CD4-positive, alpha-beta T cell treated with Interleukin-17A for 4 hours (primary cell): Measurements from ENCODE around the gene PEX14.
A peak's percentile ranks its signal among the peaks of the same experiment; 100 is the strongest.

Experiments used
- DNase-seq: peaks from one replicate; pipeline ENCODE4 v3.0.0-alpha.2; 2020; ENCODE audit warnings: mixed read lengths

PEX14 gene

DNA sequence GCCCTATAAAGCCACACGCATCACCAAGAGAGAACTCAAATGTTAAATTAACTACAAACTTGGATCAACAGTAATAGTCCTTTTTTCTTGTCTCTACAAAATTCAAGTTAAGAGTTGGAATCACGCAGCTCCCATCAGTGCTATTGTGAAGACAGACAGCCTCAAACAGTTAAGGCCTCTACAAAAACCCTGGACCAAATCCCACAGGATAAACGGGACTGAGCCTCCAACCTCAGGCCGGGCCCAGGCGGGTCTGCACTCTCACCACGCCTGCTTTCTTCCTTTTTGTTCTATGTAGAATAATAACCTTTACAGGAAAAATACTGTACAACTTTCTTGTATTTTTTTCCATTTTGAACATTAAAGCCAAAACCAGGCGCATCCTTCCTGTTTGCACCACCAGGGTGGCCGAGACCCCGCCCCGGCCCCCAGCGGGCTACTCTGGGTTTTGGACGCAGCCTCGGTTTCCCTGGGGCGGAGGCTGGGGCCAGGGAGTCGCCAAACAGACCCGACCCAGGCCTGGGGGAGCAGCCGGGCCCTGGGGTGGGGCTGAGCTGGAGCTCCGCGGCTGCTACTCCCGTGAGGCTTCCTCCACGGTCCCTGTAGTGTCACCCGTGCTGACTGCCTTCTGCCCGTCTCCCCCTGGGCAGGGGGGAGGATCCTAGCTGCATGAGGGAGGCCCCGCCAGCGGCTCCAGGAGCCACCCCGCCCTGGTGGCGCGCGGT lies 163.2 kb downstream of the PEX14 start:
- DNase-seq = peak; percentile 19

DNA sequence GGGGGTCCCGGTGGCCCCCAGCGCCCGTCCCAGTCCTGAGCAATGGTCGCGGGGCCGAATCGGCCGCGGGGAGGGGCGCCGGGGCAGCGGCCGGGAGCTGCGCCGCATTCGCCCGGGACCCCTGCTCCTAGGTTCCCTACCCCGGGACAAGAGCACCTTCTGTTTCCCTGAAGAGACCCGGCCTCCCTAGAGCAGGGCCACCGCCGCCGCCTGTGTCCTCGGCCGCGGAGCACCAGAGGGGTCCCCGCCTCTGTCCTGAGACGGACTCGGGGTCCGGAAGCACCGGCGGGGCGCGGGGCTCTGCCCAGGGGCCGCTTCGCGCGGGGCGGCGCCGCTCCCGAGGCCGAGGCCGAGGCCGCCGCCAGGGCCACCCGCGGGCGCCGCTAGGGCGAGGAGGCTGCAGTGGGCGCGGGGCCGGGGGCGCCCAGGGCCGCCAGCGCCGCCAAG lies 163.8 kb downstream of the PEX14 start:
- no peak for DNase-seq

DNA sequence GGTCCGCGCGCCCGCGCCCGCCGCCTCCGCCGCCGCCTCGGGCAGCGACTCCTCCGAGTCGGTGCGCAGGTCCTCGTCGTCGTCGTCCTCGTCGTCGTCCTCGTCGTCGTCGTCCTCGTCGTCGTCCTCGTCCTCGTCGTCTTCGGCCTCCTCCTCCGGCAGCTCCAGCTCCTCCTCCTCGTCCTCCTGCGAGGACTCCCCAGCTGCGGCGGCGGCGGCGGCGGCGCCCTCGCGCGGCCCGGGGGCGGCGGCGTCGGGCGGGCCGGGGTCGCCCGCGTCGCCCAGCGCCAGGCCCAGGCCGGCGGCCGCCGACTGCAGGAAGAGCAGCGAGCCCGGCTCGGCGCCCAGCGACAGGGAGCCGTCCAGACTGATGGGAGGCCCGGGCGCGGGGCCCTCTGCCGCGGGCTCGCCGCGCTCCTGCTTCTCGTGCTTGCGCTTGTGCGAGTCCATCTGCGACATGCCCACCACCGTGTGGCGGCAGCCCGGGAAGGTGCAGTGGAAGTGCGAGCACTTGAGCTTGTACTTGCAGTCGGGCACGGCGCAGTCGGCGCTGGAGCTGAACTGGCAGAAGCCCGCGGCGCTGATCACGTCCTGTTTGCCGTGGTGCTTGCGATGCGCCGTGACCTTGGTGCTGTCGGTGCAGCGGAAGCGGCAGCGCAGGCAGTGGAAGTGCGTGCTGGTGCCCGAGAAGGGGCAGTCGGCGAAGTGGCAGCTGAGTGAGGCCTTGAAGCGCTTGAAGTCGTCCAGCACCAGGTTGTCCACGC lies 164.4 kb downstream of the PEX14 start:
- DNase-seq = no peak

DNA sequence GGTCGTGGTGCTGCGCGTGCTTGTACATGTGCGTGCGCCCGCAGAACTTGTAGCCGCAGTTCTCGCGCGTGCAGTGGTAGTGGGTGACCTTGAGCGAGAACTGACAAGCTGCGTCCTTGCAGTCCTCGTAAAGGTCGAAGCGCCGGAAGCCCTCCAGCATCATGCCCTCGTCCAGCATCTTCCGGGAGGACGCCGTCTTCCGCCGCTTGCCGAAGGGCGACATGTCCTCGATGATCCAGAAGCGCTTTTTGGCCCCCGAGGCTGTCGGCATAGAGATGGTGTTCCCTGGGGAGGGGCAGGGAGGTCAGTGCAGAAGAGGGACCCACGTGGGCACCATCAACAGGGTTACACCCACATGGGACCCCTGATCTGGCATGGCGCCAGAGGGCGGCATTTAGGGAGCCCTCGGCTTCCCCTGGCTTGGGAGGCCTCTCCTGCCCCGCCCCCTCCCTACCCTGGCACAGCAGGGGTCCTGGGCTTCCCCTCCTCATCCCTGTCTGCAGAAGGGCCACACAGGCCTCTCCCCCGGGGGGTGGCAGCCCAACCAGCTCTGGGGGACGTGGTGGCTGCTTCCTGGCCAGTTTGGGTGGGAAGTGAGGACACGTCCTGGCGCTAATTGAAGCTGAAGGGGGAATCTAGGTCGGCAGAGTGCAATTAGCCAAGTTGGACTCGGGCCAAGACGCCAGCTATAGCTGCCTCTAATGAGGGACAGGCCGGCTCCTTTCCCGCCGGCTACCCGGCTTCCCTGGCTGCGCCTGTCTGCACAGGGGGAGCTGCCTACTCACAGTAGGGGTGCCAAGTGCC lies 165.2 kb downstream of the PEX14 start:
- no peak for DNase-seq

DNA sequence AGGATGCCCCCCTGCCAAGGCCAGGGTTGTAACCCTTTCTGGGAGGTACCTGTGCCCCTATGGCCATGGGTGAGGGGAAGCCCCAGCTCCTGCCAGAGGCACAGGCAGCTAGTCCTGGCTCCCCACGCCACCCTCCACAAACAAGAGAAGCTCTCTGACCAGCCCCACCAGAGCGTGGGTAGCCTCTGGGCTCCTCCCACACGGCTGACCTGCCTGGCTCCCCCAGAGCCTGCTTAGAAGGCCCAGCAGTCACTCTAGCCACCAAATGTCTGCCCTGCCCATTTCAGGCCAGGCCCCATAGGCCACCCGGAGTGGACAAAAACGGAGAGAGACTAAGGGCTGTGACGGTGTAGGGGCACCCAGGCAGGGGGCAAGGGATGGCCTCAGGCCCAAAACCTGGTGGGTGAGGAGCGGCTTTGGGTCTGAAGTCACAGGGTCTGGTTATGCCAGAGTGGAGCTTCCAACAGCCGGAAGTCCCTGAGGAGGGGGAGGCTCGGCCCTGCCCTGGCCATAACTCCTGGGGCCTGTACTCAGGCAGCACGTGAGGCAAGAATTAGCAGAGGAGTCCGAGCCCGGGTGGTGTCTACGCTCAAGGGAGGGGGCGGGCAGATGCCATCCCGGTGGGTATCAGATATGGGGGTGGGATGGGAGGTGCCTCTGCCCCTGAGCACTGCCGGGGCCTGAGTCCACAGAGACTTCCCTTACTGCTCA lies 166.2 kb downstream of the PEX14 start:
- no peak for DNase-seq

DNA sequence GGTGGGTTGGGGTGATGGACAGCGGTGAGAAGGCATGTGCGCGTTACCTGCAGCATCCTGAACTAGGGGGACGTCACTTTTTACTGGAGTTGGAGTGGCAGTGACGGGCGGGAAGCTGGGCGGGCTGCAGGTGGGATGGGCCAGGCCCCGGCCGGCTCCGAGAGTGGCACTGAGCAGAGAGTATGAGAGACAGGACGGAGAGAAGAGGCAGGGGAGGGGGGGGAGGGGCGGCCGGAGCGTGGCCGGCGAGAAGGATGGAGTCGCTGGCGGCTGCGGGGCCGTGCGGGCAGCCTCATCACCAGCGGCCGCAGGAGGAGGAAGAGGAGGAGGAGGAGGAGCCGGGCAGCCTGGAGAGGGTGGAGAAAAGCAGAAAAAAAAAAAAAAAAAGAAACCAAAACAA lies 167.2 kb downstream of the PEX14 start:
- no peak for DNase-seq

DNA sequence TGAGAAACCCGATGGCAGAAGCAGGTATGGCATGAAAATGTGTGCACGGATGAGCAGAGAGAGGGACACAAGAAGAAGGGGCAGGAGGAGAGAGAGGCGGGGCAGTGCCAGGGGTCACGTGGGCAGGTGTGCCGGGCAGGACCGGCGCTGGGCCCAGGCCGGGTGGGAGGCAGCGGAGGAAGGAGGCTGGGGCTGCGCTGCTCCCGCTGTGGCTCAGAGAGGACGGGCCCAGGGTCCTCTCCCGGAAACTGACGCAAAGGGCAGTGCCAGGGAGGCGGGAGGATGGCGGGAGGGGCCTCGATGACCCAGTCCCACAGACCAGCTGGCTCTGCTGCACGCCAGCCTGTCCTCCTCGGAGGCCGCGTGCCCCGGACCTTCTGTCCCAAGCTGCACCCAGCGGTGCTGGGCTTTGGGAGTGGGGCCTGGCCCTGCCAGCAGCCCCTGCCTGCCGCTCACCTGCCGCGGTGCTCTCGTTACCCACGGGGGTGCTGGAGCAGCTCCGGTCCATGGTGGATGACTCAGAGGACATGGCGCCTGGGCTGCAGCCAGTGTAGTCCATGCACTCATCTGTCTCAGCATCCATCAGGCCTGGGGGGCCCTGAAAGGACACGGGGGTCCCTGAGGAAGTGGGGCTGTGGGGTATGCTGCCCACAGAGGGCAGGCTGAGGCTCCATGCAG lies 167.8 kb downstream of the PEX14 start:
- no peak for DNase-seq

DNA sequence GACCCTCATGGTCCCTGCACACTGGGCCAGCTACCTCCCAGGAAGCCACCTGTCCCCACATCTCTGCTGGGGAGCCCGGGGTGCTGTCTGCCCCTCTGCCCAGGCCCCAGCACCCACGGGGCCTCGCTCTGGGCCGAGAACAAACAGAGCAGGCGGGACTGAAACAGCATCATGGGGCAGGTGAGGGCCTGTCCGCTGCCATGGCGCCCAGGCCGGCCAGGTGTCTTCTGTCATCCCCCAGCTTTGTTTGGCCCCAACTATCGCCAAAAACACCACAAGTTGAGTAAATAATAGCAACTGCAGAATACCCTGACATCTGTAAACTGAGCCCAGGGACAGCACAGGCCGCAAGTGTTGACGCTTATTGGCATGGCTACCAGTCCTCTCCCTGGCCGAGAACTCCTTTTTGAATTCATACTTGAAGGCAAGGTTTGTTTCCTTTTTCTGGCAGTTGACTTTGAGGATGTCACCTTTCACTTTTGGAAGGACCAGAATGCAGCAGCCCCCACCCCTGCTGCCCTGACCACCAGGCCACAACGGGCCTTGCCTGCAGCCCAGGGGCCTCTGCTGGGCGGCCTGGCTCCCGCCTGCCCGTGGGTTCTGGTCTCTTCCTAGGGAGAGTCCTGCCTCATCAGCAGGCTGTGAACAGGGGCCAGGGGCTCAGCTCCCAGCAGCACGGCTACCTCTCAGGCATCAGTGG lies 169.0 kb downstream of the PEX14 start:
- DNase-seq = no peak

DNA sequence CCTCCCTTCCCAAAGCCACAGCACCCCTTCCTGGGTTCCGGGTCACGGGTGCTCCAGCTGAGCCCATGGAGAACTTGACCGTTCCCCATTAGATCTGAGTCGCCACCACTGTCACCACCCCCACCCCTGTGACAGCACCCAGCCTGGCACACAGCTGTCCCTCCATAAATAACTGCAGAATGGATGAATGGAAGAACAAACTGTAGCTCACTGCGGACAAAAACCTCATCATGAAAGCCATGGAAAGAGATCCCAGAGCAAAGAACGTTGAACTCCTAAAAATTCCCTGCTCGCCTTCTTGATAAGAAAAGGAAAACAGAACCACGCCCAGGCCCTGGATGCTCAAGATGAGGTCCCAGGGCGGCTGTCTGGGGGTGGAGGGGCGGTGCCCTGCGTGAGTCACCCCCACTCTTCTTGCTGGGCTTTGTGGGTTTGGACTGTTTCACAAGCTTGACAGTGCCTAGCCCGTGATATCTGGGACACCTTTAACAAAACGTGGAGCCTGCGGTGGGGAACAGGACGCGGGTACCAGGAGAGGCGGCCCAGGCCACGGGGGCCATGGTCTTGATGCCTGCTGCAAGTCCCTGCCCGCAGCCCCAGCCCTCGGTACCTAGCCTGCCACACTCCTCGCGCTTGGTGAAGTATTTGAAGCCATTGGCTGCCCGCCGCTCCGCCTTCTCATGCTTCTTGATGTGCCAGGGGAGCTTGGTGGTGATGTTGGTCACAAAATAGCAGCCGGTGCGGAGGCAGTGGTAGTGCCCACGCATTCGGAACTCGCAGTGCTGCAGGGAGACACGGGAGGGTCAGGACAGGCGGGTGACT lies 169.8 kb downstream of the PEX14 start:
- DNase-seq = no peak

DNA sequence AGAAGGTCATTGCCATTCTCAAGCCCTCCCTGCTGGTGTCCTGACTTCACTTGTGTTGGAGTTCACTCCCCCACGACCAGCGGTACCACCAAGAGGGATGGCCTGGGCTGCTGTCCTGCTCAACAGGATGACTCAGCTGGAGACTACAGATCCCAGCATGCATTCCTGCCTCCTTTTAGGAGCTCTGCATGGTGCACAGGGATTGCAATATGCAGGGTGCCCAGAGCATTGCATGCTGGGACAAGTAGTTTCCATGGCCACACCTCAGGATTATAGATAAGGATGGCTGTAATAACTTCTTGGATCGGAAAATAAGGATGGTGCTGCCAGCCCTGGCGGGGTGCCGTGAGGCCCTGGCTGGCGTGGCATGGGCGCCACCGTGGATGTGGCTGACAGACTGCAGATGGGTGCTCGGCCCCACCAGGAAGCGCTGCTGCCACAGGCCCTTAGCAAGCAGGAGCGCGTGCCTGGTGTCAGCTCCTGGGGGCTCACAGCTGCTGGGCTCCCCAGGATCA lies 171.7 kb downstream of the PEX14 start:
- DNase-seq = no peak

DNA sequence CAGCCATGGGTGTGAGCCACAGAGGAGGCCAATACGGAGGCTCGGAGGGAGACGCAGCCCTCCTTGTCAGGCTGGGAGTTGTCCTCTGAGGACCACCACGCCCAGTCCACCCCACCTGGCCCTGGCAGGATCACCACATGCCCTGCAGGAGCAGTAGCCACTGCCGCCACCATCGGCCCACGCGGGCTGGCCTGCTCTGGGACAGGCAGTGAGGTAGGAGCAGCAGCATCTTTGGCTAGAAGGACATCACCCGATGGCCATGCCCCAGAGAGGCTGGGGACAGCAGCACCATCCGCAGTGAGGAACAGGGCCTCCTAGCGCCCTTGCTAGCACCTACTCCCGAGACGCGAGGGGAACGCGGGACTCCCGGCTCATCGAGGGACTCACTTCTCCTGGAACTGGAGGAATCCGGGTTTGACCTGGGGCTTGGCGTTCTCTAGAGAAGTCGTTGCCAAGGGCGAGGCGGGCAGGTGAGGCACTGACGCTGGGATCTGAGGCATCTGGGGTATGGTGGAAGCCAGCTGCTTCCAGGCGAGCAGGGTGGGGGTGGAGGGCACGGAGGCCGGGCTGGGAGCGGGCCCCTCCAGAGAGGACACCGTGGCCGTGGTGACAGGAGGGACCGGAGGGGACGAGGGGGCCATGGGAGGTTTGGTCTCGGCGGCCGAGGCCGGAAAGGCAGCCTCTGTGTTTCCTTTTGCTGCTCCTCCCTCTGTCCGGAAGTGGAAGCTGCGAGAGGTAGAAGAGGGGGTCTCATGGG lies 172.8 kb downstream of the PEX14 start:
- DNase-seq = no peak

DNA sequence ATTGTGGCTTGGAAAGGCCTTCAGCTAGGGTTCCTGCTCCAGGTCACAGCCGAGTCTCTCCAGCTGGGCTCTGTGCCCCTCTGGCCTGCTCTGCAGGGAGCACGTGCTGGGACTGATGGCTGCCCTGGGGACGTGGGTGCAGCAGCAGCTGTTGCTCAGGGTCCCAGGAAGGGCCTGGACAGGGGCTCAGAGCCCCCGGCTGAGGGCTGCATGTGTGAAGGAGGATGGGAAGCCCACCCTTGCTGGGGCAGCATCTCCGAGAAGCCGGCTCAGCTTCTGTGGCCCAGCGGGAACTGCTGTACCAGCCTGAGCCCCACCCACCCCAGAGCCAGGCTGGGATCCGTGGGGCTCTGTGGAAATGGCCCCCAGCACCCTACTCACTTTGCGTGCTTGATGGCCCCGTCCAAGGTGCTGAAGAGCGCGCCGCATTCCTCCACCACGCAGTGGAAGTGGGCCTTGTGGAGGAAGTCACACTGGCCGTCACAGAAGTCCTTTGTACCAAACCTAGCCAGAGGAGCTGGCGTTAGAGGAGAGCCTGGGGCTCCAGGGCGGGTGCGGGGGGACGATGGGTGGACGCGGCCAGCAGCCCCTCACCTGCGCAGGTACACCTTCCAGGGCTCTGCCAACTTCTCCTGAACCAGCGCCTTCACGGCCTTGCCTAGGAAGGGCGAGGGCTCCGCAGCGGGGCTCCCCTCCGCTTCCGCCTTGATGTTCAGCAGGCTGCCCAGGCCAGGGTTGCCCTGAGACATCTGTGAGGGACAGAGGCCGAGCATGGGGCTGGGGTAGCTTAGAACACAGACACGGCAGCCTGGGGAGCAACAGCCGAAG lies 174.2 kb downstream of the PEX14 start:
- DNase-seq = no peak

DNA sequence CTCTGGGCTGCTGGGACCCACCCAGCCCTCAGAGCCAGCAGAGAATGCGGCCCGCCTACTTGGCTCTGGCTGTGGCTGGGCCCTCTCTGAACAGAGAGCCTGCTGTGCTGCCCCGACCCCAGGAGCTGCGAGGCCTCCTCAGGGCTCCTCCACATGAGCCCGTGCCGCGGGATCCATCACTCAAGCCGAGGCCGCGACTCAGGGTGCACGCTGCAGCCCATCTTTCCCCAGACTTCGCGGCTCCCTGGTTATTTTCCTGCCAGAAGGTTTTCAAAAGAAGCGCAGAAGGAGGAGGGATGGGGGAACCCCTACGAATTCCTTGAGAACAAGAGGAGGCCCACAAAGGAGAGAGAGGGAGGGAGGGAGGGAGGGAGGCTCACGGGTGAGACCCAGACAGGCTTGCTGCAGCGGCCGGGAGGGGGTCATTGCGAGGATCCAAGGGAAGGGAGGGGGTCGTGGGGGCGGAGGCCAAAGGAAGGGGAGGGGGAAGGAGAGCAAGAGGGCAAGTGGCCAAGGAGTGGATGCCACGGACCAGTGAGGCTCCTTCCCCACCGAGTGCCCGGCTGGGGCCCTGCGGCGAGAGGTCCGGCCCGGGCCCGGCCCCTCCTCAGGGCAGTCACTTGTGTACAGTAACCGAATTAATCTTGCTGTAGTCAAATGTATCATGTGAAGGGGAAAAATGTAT lies 174.9 kb downstream of the PEX14 start:
- no peak for DNase-seq

DNA sequence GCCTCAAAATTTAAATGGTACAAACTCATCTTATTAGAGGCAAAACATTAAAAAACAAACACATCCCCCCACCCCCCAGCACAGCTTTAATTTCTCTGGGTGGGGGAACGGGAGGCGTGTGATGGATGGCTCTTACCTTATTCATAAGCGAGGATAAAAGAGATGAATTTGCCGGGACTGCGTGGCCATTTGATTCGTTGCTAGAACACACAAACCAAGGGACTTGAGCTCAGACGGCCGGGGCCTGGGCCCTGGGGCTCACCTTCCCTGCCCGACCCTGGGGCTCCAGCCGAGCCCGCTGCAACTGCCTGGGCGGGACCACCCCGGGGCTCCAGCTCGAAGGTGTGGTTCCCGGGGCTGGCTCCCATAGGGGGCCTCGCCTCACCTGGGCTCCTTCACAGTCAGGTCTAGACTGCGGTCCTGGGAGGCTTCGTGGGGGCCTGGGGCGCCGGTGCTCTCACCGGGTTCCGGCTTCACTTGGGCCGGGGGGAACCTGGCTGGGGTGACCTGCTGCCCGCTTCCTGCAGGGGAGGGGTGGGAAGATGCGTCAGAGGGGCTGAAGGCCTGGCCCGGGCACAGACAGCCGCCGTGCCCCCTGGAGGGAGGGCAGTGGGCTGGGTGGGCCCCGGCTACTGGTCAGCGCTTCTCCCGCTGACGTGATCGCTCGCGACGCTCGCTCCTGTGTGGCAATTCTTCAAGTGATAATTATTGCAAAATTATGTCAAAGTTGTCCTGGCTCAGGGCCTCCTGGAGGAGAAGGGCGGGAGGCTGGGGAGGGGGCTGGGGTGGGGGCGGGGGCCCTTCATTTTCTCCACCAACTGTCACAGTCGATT lies 176.0 kb downstream of the PEX14 start:
- DNase-seq = no peak

DNA sequence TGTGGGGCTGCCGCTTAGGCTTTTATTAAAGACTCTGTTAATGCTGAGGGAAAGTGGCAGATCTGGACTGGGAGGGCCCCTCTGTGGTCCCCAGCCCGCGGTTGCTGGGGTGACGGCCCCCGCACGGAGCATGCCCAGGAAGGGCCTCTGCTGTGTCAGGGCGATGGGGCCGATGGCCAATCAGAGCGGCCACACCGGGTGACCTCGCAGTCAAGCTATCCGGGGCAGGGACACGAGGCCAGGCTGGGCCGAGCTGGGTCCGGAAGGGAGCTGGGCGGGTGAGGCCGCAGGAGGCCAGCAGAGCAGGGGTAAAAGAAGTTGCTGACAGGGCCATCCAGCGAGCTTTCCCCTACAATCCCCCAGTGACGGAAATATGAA lies 176.6 kb downstream of the PEX14 start:
- DNase-seq = no peak

DNA sequence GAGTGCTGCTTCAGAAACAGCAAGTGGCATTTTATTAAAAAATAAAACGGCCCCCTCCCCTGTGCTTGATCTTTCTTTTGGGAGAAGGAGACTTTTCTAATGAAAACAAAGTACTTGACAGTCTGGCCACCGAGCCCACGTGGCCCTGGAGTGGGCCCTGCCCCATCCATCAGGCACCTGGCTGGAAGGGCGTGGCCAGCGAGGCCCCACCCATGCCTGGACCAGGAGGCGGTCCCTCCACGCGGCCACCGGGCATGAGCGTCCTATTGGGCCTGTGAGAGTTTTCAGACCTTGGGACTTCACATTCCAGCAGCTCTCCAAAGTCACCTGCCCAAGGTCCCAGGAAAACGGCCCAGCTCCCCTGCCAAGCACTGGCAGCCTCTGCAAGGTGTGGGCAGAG lies 177.0 kb downstream of the PEX14 start:
- no peak for DNase-seq

DNA sequence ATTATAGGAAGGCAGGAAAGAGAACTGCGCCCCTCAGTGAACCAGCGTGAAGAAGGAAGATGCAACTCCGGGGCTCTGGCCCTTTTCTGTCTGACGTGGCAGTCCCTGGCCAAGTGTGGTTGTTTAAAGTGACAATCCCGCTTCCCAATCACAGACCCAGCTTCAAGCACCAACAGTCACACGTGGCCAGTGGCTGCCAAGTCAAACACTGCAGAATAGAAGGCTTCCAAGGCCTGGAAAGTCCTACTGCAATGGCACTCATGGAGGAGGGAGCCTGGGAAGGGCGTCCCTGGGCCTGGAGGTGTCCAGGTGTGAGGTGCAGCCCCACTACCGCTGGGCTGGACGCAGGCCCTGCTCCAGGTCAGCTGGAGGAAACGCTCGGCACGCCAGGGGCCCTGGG lies 177.9 kb downstream of the PEX14 start:
- no peak for DNase-seq
